ENCODE data around the gene ALG2. TPM values are rescaled to one million over a fixed set of nuclear protein-coding genes. Genes with fewer than 3 reads are reported as not detected.
"Not testable (repeated sequence)": the region's sequence is repeated elsewhere in the genome, so short reads cannot be mapped to it uniquely, and the experiment has no call there.

The ALG2 gene
- total RNA-seq, 1 donor from 2014 or later = 52.4 TPM

DNA sequence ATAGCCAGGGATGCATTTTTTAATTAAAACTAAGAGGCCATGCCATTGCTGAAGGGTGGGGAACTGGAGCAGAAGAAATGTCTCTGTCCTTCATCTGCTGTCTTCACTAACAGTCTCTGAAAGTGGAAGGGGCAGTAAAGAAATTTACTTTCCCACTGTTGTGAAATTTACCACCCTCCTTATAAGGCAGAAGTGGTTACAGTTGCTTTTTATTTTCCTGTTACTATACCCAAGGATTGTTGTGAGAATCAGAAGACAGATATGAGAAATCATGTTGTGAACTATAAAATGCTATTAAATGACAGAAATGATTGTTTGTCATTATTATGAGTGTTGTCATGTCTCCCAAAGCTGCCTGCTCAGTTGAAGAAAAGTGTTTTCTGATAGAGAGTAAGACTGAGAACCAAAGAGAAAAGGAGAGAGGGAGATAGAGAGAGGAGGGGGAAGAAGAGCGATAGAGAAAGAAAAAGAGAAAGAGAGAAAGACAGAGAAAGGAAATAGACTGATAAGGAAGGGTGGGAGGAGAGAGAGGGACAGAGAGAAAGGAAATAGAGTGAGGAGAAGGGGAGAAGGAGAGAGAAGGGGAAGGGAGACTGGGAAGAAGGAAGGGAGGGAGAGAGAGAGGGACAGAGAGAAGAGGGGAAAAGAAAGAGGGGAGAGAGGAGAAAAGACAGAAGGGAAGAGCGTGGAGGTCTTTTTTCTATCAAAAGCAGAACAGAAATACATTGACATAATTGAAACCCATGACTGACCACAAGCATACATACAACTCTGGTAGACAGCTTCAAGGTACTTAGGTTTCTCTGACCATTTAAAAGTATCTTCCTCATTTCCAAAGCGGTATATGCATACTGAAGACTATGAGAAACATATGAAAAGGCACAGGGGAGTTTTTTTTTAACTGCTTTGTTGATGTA lies 22.9 kb upstream of the ALG2 start:
- TF ChIP-seq, protein P1, sequence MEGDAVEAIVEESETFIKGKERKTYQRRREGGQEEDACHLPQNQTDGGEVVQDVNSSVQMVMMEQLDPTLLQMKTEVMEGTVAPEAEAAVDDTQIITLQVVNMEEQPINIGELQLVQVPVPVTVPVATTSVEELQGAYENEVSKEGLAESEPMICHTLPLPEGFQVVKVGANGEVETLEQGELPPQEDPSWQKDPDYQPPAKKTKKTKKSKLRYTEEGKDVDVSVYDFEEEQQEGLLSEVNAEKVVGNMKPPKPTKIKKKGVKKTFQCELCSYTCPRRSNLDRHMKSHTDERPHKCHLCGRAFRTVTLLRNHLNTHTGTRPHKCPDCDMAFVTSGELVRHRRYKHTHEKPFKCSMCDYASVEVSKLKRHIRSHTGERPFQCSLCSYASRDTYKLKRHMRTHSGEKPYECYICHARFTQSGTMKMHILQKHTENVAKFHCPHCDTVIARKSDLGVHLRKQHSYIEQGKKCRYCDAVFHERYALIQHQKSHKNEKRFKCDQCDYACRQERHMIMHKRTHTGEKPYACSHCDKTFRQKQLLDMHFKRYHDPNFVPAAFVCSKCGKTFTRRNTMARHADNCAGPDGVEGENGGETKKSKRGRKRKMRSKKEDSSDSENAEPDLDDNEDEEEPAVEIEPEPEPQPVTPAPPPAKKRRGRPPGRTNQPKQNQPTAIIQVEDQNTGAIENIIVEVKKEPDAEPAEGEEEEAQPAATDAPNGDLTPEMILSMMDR (IDR thresholded peaks at IDR 0.05; ENCODE audit: insufficient read depth, low read length, poor library complexity, severe bottlenecking) = no peak
- Histone ChIP-seq H3K4me3 (ENCODE audit: low read depth, low read length) (no peak overlapping the region), H3K27me3 (ENCODE audit: control insufficient read depth, insufficient read depth, low read length) (no peaks in the 10 kb centered on the region), H3K36me3 (ENCODE audit: control insufficient read depth, insufficient read depth, low read length) (no peaks in the 10 kb centered on the region)
- no peak for DNase-seq (ENCODE audit: low read depth)

DNA sequence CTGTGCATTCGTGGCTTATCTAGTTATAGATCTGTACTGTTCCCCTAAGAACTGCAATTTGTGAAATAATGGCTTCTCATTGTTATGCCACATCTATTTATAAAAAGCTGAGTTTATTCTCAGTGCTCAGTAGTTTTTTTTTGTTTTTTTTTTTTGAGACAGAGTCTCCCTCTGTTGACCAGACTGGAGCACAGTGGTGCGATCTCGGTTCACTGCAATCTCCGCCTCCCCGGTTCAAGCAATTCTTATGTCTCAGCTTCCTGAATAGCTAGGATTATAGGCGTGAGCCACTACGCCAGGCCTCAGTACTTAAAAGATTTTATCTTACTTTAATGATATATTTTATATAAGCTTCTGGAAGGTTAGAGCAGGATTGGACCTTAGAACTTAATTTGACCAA lies 19.4 kb upstream of the ALG2 start:
- no peaks in the 10 kb centered on the region for H3K36me3 ChIP-seq (ENCODE audit: control insufficient read depth, insufficient read depth, low read length)
- H3K4me3 ChIP-seq (ENCODE audit: low read depth, low read length) = no peak overlapping the region

DNA sequence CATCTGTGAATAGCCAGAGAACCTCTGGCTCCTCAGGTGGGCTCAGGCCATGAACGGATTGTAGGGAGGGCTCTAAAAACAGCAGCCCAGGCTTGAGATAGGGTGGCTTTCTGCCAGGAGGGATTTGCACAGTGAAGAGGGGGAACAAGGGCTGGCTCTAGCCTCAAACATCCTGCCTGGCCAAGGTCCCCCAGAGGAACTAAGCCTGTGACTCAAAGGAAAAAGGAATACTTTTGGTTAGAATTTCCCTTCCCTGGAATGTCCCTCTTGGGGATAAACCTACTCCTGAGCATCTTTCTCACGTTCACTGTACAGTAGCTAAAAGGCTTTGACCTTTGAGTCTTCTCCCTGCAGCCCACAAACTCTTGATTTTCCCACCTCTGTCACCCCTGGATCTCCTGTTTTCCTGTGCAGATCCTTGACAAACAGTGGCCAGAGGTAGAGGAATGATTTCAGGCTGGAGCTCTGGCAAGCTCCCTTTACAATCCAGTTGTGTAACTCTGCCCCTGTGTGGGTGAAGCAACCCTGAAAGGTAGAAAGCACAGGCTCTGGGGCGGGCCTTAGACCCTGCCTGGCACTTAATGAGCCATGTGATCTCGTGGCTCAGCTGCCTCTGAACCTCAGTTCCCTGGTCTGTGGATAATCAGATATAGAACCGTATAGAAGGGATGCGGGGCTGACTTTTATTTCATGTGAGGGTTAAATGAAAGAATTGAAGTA lies 17.8 kb upstream of the ALG2 start:
- Histone ChIP-seq H3K36me3 (ENCODE audit: control insufficient read depth, insufficient read depth, low read length) (no peaks in the 10 kb centered on the region), H3K4me3 (ENCODE audit: low read depth, low read length) (no peak overlapping the region), H3K27me3 (ENCODE audit: control insufficient read depth, insufficient read depth, low read length) (no peaks in the 10 kb centered on the region)
- TF ChIP-seq, protein P1 (IDR thresholded peaks at IDR 0.05; ENCODE audit: insufficient read depth, low read length, poor library complexity, severe bottlenecking) = no peak
- no peak for DNase-seq (ENCODE audit: low read depth)

More for the DNA sequence above, 19.4 kb upstream of the ALG2 start:
- no peak for DNase-seq (ENCODE audit: low read depth)
- TF ChIP-seq, protein P1 (IDR thresholded peaks at IDR 0.05; ENCODE audit: insufficient read depth, low read length, poor library complexity, severe bottlenecking) = no peak
- H3K27me3 ChIP-seq (ENCODE audit: control insufficient read depth, insufficient read depth, low read length) = no peaks in the 10 kb centered on the region

DNA sequence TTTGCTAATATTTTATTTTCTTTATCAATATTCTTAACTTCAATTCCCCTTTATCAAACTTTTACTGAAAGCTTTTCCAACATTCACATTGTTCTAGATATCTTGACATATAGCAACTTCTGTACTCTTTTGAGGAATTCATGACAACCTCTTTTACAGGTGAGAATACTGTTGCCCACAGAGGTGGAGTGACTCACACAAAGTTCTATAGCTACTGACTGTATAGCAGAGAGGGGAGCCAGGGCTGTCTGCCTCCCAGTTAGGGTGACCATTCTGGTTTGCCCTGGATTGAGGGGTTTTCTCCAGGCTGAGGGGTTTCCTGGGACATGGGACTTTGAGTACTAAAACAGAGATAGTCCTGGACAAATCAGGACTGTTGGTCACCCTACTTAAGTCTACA lies 16.6 kb upstream of the ALG2 start:
- Histone ChIP-seq H3K4me3 (ENCODE audit: low read depth, low read length) (no peak overlapping the region), H3K36me3 (ENCODE audit: control insufficient read depth, insufficient read depth, low read length) (no peaks in the 10 kb centered on the region), H3K27me3 (ENCODE audit: control insufficient read depth, insufficient read depth, low read length) (no peaks in the 10 kb centered on the region)
- TF ChIP-seq, protein P1 (IDR thresholded peaks at IDR 0.05; ENCODE audit: insufficient read depth, low read length, poor library complexity, severe bottlenecking) = no peak
- DNase-seq (ENCODE audit: low read depth) = no peak

DNA sequence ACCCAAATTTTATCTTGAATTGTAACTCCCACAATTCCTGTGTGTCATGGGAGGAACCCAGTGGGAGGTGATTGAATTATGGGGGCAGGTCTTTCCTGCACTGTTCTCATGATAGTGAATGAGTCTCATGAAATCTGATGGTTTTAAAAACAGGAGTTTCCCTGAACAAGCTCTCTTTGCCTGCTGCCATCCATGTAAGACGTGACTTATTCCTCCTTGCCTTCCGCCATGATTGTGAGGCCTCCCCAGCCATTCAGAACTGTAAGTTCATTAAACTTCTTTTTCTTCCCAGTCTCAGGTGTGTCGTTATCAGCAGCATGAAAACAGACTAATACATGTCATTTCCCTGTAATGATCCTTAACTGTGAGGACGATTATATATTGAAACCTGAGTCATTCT lies 16.1 kb upstream of the ALG2 start:
- not testable (repeated sequence) for DNase-seq (ENCODE audit: low read depth); H3K36me3 ChIP-seq (ENCODE audit: control insufficient read depth, insufficient read depth, low read length); H3K27me3 ChIP-seq (ENCODE audit: control insufficient read depth, insufficient read depth, low read length); H3K4me3 ChIP-seq (ENCODE audit: low read depth, low read length)

DNA sequence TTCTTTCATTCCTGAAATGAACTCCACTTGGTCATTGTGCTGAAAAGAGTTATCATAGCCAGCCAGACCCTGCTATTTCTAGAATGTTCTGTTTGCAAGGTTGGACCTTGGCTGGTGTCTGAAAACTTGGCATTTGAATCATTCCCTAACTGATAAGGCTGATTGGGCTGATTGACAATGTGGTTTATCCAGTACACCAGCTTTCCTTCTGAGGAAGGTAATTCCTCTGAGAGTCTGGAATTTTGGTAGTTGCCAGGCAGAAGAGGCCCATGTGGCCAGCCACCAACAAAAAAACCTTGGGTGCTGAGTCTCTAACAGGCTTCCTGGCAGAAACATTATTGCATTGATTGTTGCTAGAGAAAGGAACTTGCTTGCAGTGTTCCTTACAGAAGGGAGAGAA lies 15.6 kb upstream of the ALG2 start:
- no peak for DNase-seq (ENCODE audit: low read depth)
- Histone ChIP-seq H3K27me3 (ENCODE audit: control insufficient read depth, insufficient read depth, low read length) (no peaks in the 10 kb centered on the region), H3K36me3 (ENCODE audit: control insufficient read depth, insufficient read depth, low read length) (peaks cover 3% of the 10 kb centered on the region), H3K4me3 (ENCODE audit: low read depth, low read length) (no peak overlapping the region)
- TF ChIP-seq, protein P1 (IDR thresholded peaks at IDR 0.05; ENCODE audit: insufficient read depth, low read length, poor library complexity, severe bottlenecking) = no peak
